GM10248 (cell line): ENCODE data around the gene EIF4B.
A peak's percentile ranks its signal among the peaks of the same experiment; 100 is the strongest.

Experiments
- CTCF ChIA-PET: fragments of 300-600 bp; sonication (Branson Sonifier 250); formaldehyde crosslinking; extraction: SDS; loops from one replicate; lab custom pipeline; 2021; ENCODE audit warnings: antibody characterized with exemption; lab: Yijun Ruan, JAX
- POLR2A ChIA-PET: fragments of 350-650 bp; sonication (Branson Sonifier 250); formaldehyde crosslinking; extraction: SDS; loops from one replicate; lab custom pipeline; 2020; ENCODE audit warnings: antibody characterized with exemption; lab: Yijun Ruan, JAX
- DNase-seq: peaks from one replicate; pipeline ENCODE4 v3.0.0; 2012; ENCODE audit errors: extremely low spot score
- CTCF ChIP-seq: IDR thresholded peaks from 2 replicates; pipeline ENCODE4 v1.5.1; 2012; ENCODE audit warnings: mild to moderate bottlenecking, low read depth; ENCODE audit errors: extremely low read depth, missing control alignments, control extremely low read depth

Gene EIF4B

GRCh38 chr12:53051881-53052412 lies 45.7 kb downstream of the EIF4B start:
- ChIA-PET CTCF (interaction anchor here (0.9 to 17.8 kb wide), 5 partner anchors 14 to 273 kb away, joined by 3 to 264 read pairs (median 4); no protein-coding TSS in a partner anchor), POLR2A (no interaction called here)
- TF ChIP-seq CTCF = no peak
- DNase-seq = no peak

- no peak for DNase-seq
- no peak for TF ChIP-seq CTCF
- CTCF ChIA-PET = interaction anchor here (1.0 to 17.8 kb wide), 11 partner anchors 8 to 269 kb away, joined by 3 to 264 read pairs (median 6); partner anchors contain the start of gene AAAS
- POLR2A ChIA-PET = interaction anchor here (1.7 kb wide), 1 partner anchor 27 kb away, joined by 7 read pairs; the partner anchor contains the start of gene SPRYD3
Observed at GRCh38 chr12:53052419-53053217, 46.4 kb downstream of the EIF4B start.

GRCh38 chr12:53053218-53054111 lies 47.2 kb downstream of the EIF4B start:
- ChIA-PET POLR2A (interaction anchor here (1.7 kb wide), 1 partner anchor 26 kb away, joined by 7 read pairs; the partner anchor contains the start of gene SPRYD3), CTCF (interaction anchor here (0.7 to 17.8 kb wide), 17 partner anchors 9 to 1021 kb away, joined by 3 to 264 read pairs (median 4); partner anchors contain the start of genes AAAS and SPRYD3)

GRCh38 chr12:53054112-53054878 lies 48.0 kb downstream of the EIF4B start:
- ChIA-PET POLR2A (interaction anchor here (1.7 kb wide), 1 partner anchor 25 kb away, joined by 7 read pairs; the partner anchor contains the start of gene SPRYD3), CTCF (interaction anchor here (0.7 to 17.8 kb wide), 15 partner anchors 10 to 1022 kb away, joined by 3 to 264 read pairs (median 4); partner anchors contain the start of genes AAAS and SPRYD3)
- TF ChIP-seq CTCF = no peak
- peak; percentile 95 for DNase-seq

More at GRCh38 chr12:53053218-53054111, 47.2 kb downstream of the EIF4B start:
- peak; percentile 71 for TF ChIP-seq CTCF
- no peak for DNase-seq

- ChIA-PET CTCF (interaction anchor here (0.9 to 17.8 kb wide), 4 partner anchors 8 to 43 kb away, joined by 3 to 264 read pairs (median 8); no protein-coding TSS in a partner anchor), POLR2A (interaction anchor here (0.8 kb wide), 1 partner anchor 23 kb away, joined by 4 read pairs; the partner anchor contains the start of gene SPRYD3)
- DNase-seq = no peak
- TF ChIP-seq CTCF = no peak
Observed at GRCh38 chr12:53055471-53056266, 49.4 kb downstream of the EIF4B start.
